ENCODE data around the gene SNX17. TPM values are rescaled to one million over a fixed set of nuclear protein-coding genes. Genes with fewer than 3 reads are reported as not detected.
A peak's percentile ranks its signal among the peaks of the same experiment; 100 is the strongest.

The SNX17 gene
- total RNA-seq, 1 donor from 2014 or later: 158 TPM

- DNase-seq: peak; percentile 71
Observed at GRCh38 chr2:27369471-27370025, 868 bp upstream of the SNX17 start.

- DNase-seq: peak; percentile 41
Observed at GRCh38 chr2:27370816-27371620, 602 bp downstream of the SNX17 start.

- no peak for DNase-seq
Observed at GRCh38 chr2:27372937-27373336, 2.5 kb downstream of the SNX17 start.

- no peak for DNase-seq
Observed at GRCh38 chr2:27373567-27373966, 3.2 kb downstream of the SNX17 start.

- no peak for DNase-seq
Observed at GRCh38 chr2:27375513-27376099, 5.2 kb downstream of the SNX17 start.

GRCh38 chr2:27376151-27376865 lies 5.9 kb downstream of the SNX17 start:
- DNase-seq: no peak

- no peak for DNase-seq
Observed at GRCh38 chr2:27376866-27377617, 6.6 kb downstream of the SNX17 start.

- DNase-seq: no peak
Observed at GRCh38 chr2:27377618-27378095, 7.2 kb downstream of the SNX17 start.

- DNase-seq: peak; percentile 42
Observed at GRCh38 chr2:27378096-27378808, 7.8 kb downstream of the SNX17 start.

GRCh38 chr2:27378809-27379290 lies 8.4 kb downstream of the SNX17 start:
- DNase-seq: no peak

GRCh38 chr2:27379383-27379835 lies 9.0 kb downstream of the SNX17 start:
- no peak for DNase-seq

- peak; percentile 53 for DNase-seq
Observed at GRCh38 chr2:27379836-27380625, 9.6 kb downstream of the SNX17 start.

GRCh38 chr2:27380626-27381545 lies 10.5 kb downstream of the SNX17 start, which contains the start of gene ZNF513:
Gene ZNF513 (minus strand): TSS chr2:27380734. CDS start chr2:27380526, 208 bp downstream.
- DNase-seq: peak; percentile 98

GRCh38 chr2:27381577-27382181 lies 11.3 kb downstream of the SNX17 start:
- no peak for DNase-seq

- DNase-seq: no peak
Observed at GRCh38 chr2:27390822-27391679, 20.6 kb downstream of the SNX17 start.

- no peak for DNase-seq
Observed at GRCh38 chr2:27393225-27393624, 22.8 kb downstream of the SNX17 start.

- no peak for DNase-seq
Observed at GRCh38 chr2:27398962-27399361, 28.5 kb downstream of the SNX17 start.
